Kidney epithelial cell (primary cell): ENCODE results near the gene CDKL5. TPM values are rescaled to one million over a fixed set of nuclear protein-coding genes. Genes with fewer than 3 reads are reported as not detected.

ENCODE experiments used
- DNase-seq: peaks from one replicate; pipeline ENCODE4 v3.0.0-alpha.2; 2010; ENCODE audit warnings: low read depth
- H3K27me3 ChIP-seq: 2 replicates; pipeline ENCODE4 v1.6.0; 2011; ENCODE audit warnings: low read length; ENCODE audit not compliant: control insufficient read depth, insufficient read depth
- H3K36me3 ChIP-seq: 2 replicates; pipeline ENCODE4 v1.5.1; 2011; ENCODE audit warnings: low read length; ENCODE audit not compliant: control insufficient read depth, insufficient read depth
- H3K4me3 ChIP-seq: 2 replicates; pipeline ENCODE4 v1.5.1; 2011; ENCODE audit warnings: low read depth, mild to moderate bottlenecking, control low read depth, low read length
- CTCF ChIP-seq: IDR thresholded peaks from 2 replicates; pipeline ENCODE4 v1.5.1; 2011; ENCODE audit warnings: mild to moderate bottlenecking, moderate library complexity, low read length, control low read depth, inconsistent platforms; ENCODE audit not compliant: insufficient read depth, poor library complexity, severe bottlenecking
- total RNA-seq: library from RNA; depleted of rRNA; stranded (reverse); fragments of >200 nt; gene quantifications from 2 replicates; pipeline ENCODE4 v1.2.3, GENCODE V29; 2015

The CDKL5 gene
- total RNA-seq, 1 donor from 2014 or later, result 6.9 TPM

DNA sequence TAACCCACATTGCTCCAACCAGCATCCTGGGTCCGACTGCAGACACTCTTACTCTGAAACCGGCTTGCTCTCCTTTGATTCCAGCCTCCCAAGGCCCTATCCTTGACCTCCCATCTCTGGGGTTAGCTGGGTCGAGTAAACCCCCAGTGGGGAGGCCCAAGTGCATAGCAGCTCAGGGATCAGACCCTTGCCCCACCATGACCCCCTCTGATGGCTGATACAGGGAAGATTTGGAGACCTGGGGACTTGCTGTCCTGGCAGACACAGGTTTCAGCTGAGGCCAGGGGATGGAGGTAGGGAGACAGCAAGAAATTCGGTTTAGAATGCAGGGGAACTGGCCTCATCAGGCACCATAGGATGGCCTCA, 23.6 kb upstream of the CDKL5 start:
- no peak for TF ChIP-seq CTCF
- H3K36me3 ChIP-seq, result no peaks in the 10 kb centered on the region
- no peaks in the 10 kb centered on the region for H3K27me3 ChIP-seq
- DNase-seq, result no peak
- no peak overlapping the region for H3K4me3 ChIP-seq

- H3K4me3 ChIP-seq, result no peak overlapping the region
- no peaks in the 10 kb centered on the region for H3K27me3 ChIP-seq
- no peak for TF ChIP-seq CTCF
- DNase-seq, result no peak
- H3K36me3 ChIP-seq, result no peaks in the 10 kb centered on the region
Measured at GRCh38 chrX:18406531-18407266, 18.7 kb upstream of the CDKL5 start.

DNA sequence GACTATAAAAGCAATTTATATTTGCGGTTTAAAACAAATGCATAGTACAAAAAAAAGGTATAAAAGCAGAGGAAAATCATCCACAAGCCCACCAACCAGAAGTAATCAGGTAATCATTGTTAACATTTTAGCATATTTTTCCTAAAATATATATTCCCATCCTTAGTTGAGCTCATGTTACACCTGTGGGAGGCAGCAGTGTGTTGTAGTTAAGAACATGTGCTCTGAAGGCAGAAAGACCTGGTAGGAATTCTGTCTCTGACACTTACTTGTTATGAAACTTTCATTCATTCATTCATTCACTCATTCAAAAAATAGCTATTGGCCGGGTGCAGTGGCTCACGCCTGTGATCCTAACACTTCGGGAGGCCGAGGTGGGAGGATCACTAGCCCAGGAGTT, 15.4 kb upstream of the CDKL5 start:
- DNase-seq, result no peak
- Histone ChIP-seq H3K36me3 (no peaks in the 10 kb centered on the region), H3K4me3 (no peak overlapping the region), H3K27me3 (no peaks in the 10 kb centered on the region)
- peak; percentile 35 for TF ChIP-seq CTCF

GRCh38 chrX:18415386-18415785, 10.0 kb upstream of the CDKL5 start:
- Histone ChIP-seq H3K27me3 (no peaks in the 10 kb centered on the region), H3K36me3 (no peaks in the 10 kb centered on the region), H3K4me3 (no peak overlapping the region)
- TF ChIP-seq CTCF, result no peak
- no peak for DNase-seq

DNA sequence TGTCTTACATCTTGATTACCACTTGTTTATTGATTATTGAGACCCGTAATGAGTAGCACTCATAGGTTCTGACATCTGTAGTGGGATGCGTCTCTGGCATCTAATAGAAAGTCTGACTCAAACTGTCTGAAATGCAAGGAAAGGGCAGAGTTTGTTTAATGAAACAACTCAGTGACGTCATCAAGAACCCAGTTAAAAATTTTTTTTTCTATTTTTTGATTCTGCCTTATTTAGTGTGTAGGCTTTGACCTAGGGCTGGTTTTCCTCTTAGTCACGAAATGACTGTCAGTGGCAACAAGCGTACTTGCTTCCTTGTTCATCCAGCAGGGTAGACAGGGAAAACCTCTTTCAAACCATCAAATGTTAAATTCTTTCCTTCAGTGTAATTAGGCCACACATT, 3.1 kb upstream of the CDKL5 start:
- Histone ChIP-seq H3K4me3 (no peak overlapping the region), H3K36me3 (no peaks in the 10 kb centered on the region), H3K27me3 (no peaks in the 10 kb centered on the region)
- no peak for TF ChIP-seq CTCF
- DNase-seq, result peak; percentile 61

GRCh38 chrX:18422886-18423285, 2.5 kb upstream of the CDKL5 start:
- no peak for TF ChIP-seq CTCF
- no peak overlapping the region for H3K4me3 ChIP-seq
- no peak for DNase-seq
- no peaks in the 10 kb centered on the region for H3K27me3 ChIP-seq
- H3K36me3 ChIP-seq, result no peaks in the 10 kb centered on the region
